HUES6 (cell line): ENCODE data around the gene POLDIP3.
"Not testable (repeated sequence)": the region's sequence is repeated elsewhere in the genome, so short reads cannot be mapped to it uniquely, and the experiment has no call there.

Experiments used
- H3K27ac ChIP-seq: 2 replicates; pipeline ENCODE4 v1.7.0; 2013; ENCODE audit warnings: low read depth, mild to moderate bottlenecking, low read length, inconsistent platforms
- H3K27me3 ChIP-seq: 2 replicates; pipeline ENCODE4 v1.6.1; 2013; ENCODE audit warnings: low read length; ENCODE audit not compliant: control insufficient read depth, insufficient read depth
- H3K36me3 ChIP-seq: 2 replicates; pipeline ENCODE4 v1.6.1; 2013; ENCODE audit warnings: low read length; ENCODE audit not compliant: control insufficient read depth, insufficient read depth
- H3K4me1 ChIP-seq: 2 replicates; pipeline ENCODE4 v1.6.1; 2013; ENCODE audit warnings: low read length; ENCODE audit not compliant: control insufficient read depth, insufficient read depth
- H3K4me3 ChIP-seq: 2 replicates; pipeline ENCODE4 v1.5.1; 2013; ENCODE audit warnings: low read depth, low read length
- H3K9ac ChIP-seq: one replicate; pipeline ENCODE4 v1.6.1; 2013; ENCODE audit warnings: mild to moderate bottlenecking, low read length
- H3K9me3 ChIP-seq: 2 replicates; pipeline ENCODE4 v1.6.1; 2013; ENCODE audit warnings: low read depth, low read length; ENCODE audit not compliant: control insufficient read depth, insufficient read depth

Gene POLDIP3

DNA sequence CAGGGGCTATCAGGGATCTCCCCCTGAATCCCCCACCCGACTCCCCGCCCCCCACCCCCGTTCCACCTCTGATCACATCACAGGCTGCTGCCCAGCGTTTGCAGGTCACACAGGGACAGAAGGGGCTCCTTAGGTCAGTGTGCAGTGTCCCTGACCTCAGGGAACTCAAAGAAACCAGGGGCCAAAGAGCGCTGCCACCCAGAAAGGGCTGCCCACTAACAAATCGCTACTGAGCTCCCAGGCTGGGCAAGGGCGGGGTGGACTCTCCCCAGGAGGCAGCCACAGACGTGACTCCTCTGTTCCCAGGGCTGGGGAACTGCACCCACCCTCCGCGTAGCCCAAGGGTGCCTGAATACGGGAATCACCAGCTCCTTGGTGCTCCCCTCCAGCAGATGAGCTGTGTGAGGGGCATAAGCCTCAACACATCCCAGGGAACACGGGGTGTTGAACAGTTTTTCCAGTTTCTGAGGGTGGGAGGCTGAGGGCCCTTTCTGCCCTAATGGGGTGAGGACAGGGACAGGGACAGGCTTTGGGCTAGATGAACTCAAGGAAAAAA lies 9.9 kb upstream of the POLDIP3 start:
- H3K27ac ChIP-seq = no peak overlapping the region
- no peak overlapping the region for H3K9ac ChIP-seq
- peaks cover 71% of the 10 kb centered on the region for H3K36me3 ChIP-seq
- no peaks in the 10 kb centered on the region for H3K27me3 ChIP-seq
- no peaks in the 10 kb centered on the region for H3K4me1 ChIP-seq
- no peak overlapping the region for H3K4me3 ChIP-seq
- H3K9me3 ChIP-seq = no peaks in the 10 kb centered on the region

DNA sequence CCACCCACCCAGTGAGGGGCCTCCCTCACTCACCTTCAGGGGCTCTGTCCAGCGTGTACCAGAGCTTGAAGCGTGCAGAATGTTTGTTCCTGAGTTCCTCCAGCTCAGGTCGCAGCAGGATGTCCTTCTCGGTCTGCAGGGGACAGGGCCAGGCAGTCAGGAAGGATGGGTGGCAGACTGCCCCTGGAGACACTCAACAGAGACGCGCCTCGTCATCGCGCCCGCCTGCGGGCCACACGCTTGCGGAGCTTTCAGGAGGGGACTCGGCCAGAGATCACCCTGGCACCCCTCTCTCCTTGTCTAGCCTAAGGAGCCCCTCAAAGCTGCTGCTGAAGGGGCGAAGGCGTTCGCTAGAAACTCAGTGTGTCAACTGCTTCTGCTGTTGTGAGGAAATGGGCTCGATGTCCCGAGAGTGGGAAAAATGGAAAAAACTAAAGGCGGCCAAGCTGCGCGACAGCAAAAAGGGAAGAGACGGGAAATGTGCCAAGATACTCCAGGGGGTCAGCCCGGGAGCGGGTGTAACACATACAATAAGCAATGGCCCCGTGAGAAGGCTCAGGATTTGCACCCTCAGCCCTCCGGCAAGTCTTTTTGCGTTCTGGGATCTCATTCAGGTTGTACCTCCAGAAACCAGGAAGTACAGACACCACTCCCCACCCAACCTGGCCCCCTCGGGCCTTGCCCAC lies 9.2 kb upstream of the POLDIP3 start:
- Histone ChIP-seq H3K4me1 (no peaks in the 10 kb centered on the region), H3K27ac (no peak overlapping the region)

GRCh38 chr22:42623301-42623751 lies 8.6 kb upstream of the POLDIP3 start:
- Histone ChIP-seq H3K36me3 (peaks cover 62% of the 10 kb centered on the region), H3K4me1 (no peaks in the 10 kb centered on the region), H3K27me3 (no peaks in the 10 kb centered on the region), H3K9ac (no peak overlapping the region), H3K9me3 (no peaks in the 10 kb centered on the region), H3K27ac (no peak overlapping the region), H3K4me3 (no peak overlapping the region)

More for the DNA sequence above, 9.2 kb upstream of the POLDIP3 start:
- Histone ChIP-seq H3K9ac (no peak overlapping the region), H3K9me3 (no peaks in the 10 kb centered on the region), H3K27me3 (no peaks in the 10 kb centered on the region), H3K36me3 (peaks cover 68% of the 10 kb centered on the region), H3K4me3 (no peak overlapping the region)

- H3K9ac ChIP-seq = no peak overlapping the region
- no peak overlapping the region for H3K27ac ChIP-seq
- peaks cover 7% of the 10 kb centered on the region; the same call in 1 of the 2 replicates for H3K4me1 ChIP-seq
- H3K4me3 ChIP-seq = no peak overlapping the region
- H3K9me3 ChIP-seq = no peaks in the 10 kb centered on the region
- peaks cover 52% of the 10 kb centered on the region for H3K36me3 ChIP-seq
- no peaks in the 10 kb centered on the region for H3K27me3 ChIP-seq
These were observed 7.5 kb upstream of the POLDIP3 start for GRCh38 chr22:42622061-42622710.

DNA sequence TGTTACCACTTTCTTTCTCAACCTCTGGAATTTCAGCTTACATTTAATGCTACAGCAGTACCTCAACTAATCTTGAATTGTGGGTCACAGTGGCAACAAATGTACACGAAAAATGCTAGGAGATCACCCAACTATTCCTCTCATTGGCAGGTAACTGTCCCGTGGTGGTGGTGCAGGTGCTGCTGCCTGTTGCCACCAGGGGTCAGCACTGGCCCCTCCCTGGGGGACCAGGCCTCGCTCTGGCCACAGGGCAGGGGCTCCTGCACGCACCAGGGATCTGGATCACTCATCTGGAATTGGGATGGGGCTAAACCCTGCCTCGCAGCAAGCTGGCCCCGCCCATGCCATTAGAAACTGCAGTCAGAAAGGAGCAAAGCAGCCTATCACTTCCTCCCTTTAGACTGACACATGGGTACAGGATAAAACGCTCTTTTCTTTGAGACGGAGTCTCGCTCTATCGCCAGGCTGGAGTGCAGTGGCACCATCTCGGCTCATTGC lies 6.9 kb upstream of the POLDIP3 start:
- Histone ChIP-seq H3K36me3 (peaks cover 45% of the 10 kb centered on the region), H3K27ac (no peak overlapping the region), H3K27me3 (no peaks in the 10 kb centered on the region), H3K4me1 (peaks cover 7% of the 10 kb centered on the region; the same call in 1 of the 2 replicates), H3K9ac (no peak overlapping the region), H3K9me3 (no peaks in the 10 kb centered on the region), H3K4me3 (no peak overlapping the region)

- Histone ChIP-seq H3K36me3 (peaks cover 34% of the 10 kb centered on the region), H3K9me3 (no peaks in the 10 kb centered on the region), H3K4me1 (peaks cover 7% of the 10 kb centered on the region; the same call in 1 of the 2 replicates), H3K9ac (no peak overlapping the region), H3K27ac (no peak overlapping the region), H3K27me3 (no peaks in the 10 kb centered on the region), H3K4me3 (no peak overlapping the region)
These were observed 5.4 kb upstream of the POLDIP3 start for GRCh38 chr22:42620084-42620483.

- H3K9me3 ChIP-seq = no peaks in the 10 kb centered on the region
- peaks cover 28% of the 10 kb centered on the region for H3K36me3 ChIP-seq
- no peaks in the 10 kb centered on the region for H3K27me3 ChIP-seq
- no peak overlapping the region for H3K4me3 ChIP-seq
- H3K4me1 ChIP-seq = peaks cover 7% of the 10 kb centered on the region; the same call in 1 of the 2 replicates
- H3K9ac ChIP-seq = no peak overlapping the region
- no peak overlapping the region for H3K27ac ChIP-seq
These were observed 4.8 kb upstream of the POLDIP3 start for GRCh38 chr22:42619261-42620063.

- Histone ChIP-seq H3K36me3 (peaks cover 21% of the 10 kb centered on the region), H3K27ac (no peak overlapping the region), H3K9ac (no peak overlapping the region), H3K9me3 (no peaks in the 10 kb centered on the region), H3K4me1 (peaks cover 7% of the 10 kb centered on the region; the same call in 1 of the 2 replicates), H3K27me3 (no peaks in the 10 kb centered on the region), H3K4me3 (no peak overlapping the region)
These were observed 2.7 kb upstream of the POLDIP3 start for GRCh38 chr22:42617155-42617983.

GRCh38 chr22:42615860-42616175 lies 1.1 kb upstream of the POLDIP3 start:
- H3K4me1 ChIP-seq, H3K27me3 ChIP-seq, H3K9me3 ChIP-seq, H3K27ac ChIP-seq: not testable (repeated sequence)
- Histone ChIP-seq H3K9ac (peak overlapping the region; percentile 12), H3K4me3 (peak overlapping the region; percentile 10; the same call in 1 of the 2 replicates), H3K36me3 (peaks cover 31% of the 10 kb centered on the region)
